H1 (cell line): ENCODE data around the gene AKR1C2. TPM values are rescaled to one million over a fixed set of nuclear protein-coding genes. Genes with fewer than 3 reads are reported as not detected.

Source experiments
- CTCF ChIA-PET: fragments of 300-600 bp; sonication (Branson Sonifier 250); formaldehyde crosslinking; loops from one replicate; lab custom pipeline; 2021; ENCODE audit not compliant: partially characterized antibody; lab: Charles Lee
- POLR2A ChIA-PET: fragments of 300-600 bp; sonication (Branson Sonifier 250); formaldehyde crosslinking; loops from one replicate; lab custom pipeline; 2021; ENCODE audit warnings: inconsistent platforms; ENCODE audit not compliant: partially characterized antibody; lab: Charles Lee
- DNase-seq, 2 experiments: peaks; one replicate each; pipeline versions ENCODE4 v3.0.0 to v3.0.0-alpha.2; 2010 to 2022; ENCODE audit warnings: low spot score in 2 of 2, low read depth in 1 of 2, mixed read lengths in 1 of 2
- FAIRE-seq: peaks from 2 replicates; lab custom pipeline; 2011; peaks lifted over from hg19 to GRCh38; lab: Jason Lieb, UNC
- H2AFZ ChIP-seq: 2 replicates; pipeline ENCODE4 v1.8.1; 2012; ENCODE audit warnings: low read length, inconsistent platforms
- H2AK5ac ChIP-seq: 2 replicates; pipeline ENCODE4 v1.6.1; 2013; ENCODE audit warnings: low read depth, low read length
- H2BK120ac ChIP-seq: replicated peaks from 2 replicates; pipeline ENCODE3; 2013; ENCODE audit warnings: low read depth, low read length, inconsistent platforms
- H2BK12ac ChIP-seq: 2 replicates; pipeline ENCODE4 v1.6.1; 2013; ENCODE audit warnings: low read depth, low read length
- H2BK15ac ChIP-seq: 2 replicates; pipeline ENCODE4 v1.6.1; 2013; ENCODE audit warnings: low read length
- H2BK20ac ChIP-seq: 2 replicates; pipeline ENCODE4 v1.6.1; 2013; ENCODE audit warnings: low read length
- H2BK5ac ChIP-seq: 2 replicates; pipeline ENCODE4 v1.6.1; 2013; ENCODE audit warnings: low read depth, low read length
- H3K14ac ChIP-seq: 2 replicates; pipeline ENCODE4 v1.6.1; 2013; ENCODE audit warnings: inconsistent platforms; ENCODE audit not compliant: insufficient read length
- H3K18ac ChIP-seq: 2 replicates; pipeline ENCODE4 v1.6.1; 2013; ENCODE audit warnings: low read length; ENCODE audit errors: extremely low read depth
- H3K23ac ChIP-seq: 2 replicates; pipeline ENCODE4 v1.6.1; 2013; ENCODE audit warnings: inconsistent platforms; ENCODE audit not compliant: insufficient read length
- H3K23me2 ChIP-seq: 2 replicates; pipeline ENCODE4 v1.6.1; 2013; ENCODE audit warnings: low read depth, low read length
- H3K27ac ChIP-seq: 2 replicates; pipeline ENCODE4 v1.6.1; 2011; ENCODE audit warnings: low read depth, low read length, inconsistent platforms
- H3K27me3 ChIP-seq, 4 experiments: replicated peaks in 1 of 4; 1 replicate in 1 of 4; 2 replicates in 3 of 4; pipeline versions ENCODE4 v1.6.1 to v1.8.1; 2011 to 2013; ENCODE audit warnings: low read length in 3 of 4, mild to moderate bottlenecking in 3 of 4, inconsistent platforms in 2 of 4, mixed read lengths in 2 of 4, moderate library complexity in 1 of 4; ENCODE audit not compliant: control insufficient read depth in 3 of 4, insufficient read depth in 3 of 4; ENCODE audit errors: extremely low read depth in 1 of 4
- H3K36me3 ChIP-seq, 4 experiments: 2 replicates each; pipeline versions ENCODE4 v1.6.1 to v1.8.1; 2011 to 2013; ENCODE audit warnings: mild to moderate bottlenecking in 4 of 4, low read length in 3 of 4, moderate library complexity in 2 of 4, control low read depth in 1 of 4, inconsistent platforms in 1 of 4; ENCODE audit not compliant: insufficient read depth in 4 of 4, control insufficient read depth in 2 of 4
- H3K4ac ChIP-seq: replicated peaks from 2 replicates; pipeline ENCODE3; 2013; ENCODE audit warnings: low read length, low read depth, mixed read lengths, inconsistent platforms; ENCODE audit not compliant: insufficient read length
- H3K4me1 ChIP-seq, 4 experiments: replicated peaks in 1 of 4; 1 replicate in 1 of 4; 2 replicates in 3 of 4; pipeline versions ENCODE4 v1.6.1 to v1.8.1; 2011 to 2013; ENCODE audit warnings: low read length in 3 of 4, inconsistent platforms in 2 of 4, mixed read lengths in 1 of 4; ENCODE audit not compliant: insufficient read depth in 4 of 4, control insufficient read depth in 3 of 4
- H3K4me2 ChIP-seq, 2 experiments: 2 replicates each; pipeline versions ENCODE4 v1.6.1 to v1.8.1; 2011 to 2013; ENCODE audit warnings: low read depth in 2 of 2, low read length in 2 of 2, control low read depth in 1 of 2, inconsistent platforms in 1 of 2, mild to moderate bottlenecking in 1 of 2; ENCODE audit not compliant: insufficient read depth in 1 of 2
- H3K4me3 ChIP-seq, 4 experiments: fragments of 200-600, 300-600 bp in 1 of 4; sonication (generic), shearing (Covaris generic), sonication (Bioruptor Twin) in 1 of 4; 2 replicates each; pipeline versions ENCODE4 v1.5.1 to v1.8.1; 2011 to 2016; ENCODE audit warnings: low read length in 4 of 4, low read depth in 3 of 4, control low read depth in 2 of 4, inconsistent platforms in 2 of 4, mild to moderate bottlenecking in 2 of 4, mixed read lengths in 1 of 4, moderate library complexity in 1 of 4; ENCODE audit not compliant: insufficient read depth in 2 of 4; ENCODE audit errors: extremely low read depth in 1 of 4
- H3K56ac ChIP-seq: replicated peaks from 2 replicates; pipeline ENCODE3; 2013; ENCODE audit warnings: low read depth, mild to moderate bottlenecking, mixed read lengths, low read length, inconsistent platforms; ENCODE audit not compliant: insufficient read length
- H3K79me1 ChIP-seq: 2 replicates; pipeline ENCODE4 v1.6.1; 2013; ENCODE audit warnings: low read depth, low read length, control low read depth
- H3K79me2 ChIP-seq, 2 experiments: 2 replicates each; pipeline versions ENCODE4 v1.6.1 to v1.8.1; 2012 to 2013; ENCODE audit warnings: low read length in 2 of 2, mild to moderate bottlenecking in 2 of 2, inconsistent platforms in 1 of 2; ENCODE audit not compliant: insufficient read depth in 2 of 2, control insufficient read depth in 1 of 2
- H3K9ac ChIP-seq, 4 experiments: replicated peaks in 1 of 4; 1 replicate in 1 of 4; 2 replicates in 3 of 4; pipeline versions ENCODE4 v1.6.1 to v1.8.1; 2011 to 2013; ENCODE audit warnings: low read depth in 3 of 4, low read length in 3 of 4, control low read depth in 2 of 4, mild to moderate bottlenecking in 2 of 4, moderate library complexity in 2 of 4, inconsistent platforms in 1 of 4; ENCODE audit errors: extremely low read depth in 1 of 4
- H3K9me3 ChIP-seq, 2 experiments: 2 replicates each; pipeline versions ENCODE4 v1.6.1 to v1.8.1; 2012 to 2013; ENCODE audit warnings: mild to moderate bottlenecking in 2 of 2, moderate library complexity in 2 of 2, control low read depth in 1 of 2, inconsistent platforms in 1 of 2, low read depth in 1 of 2, low read length in 1 of 2, mixed read lengths in 1 of 2; ENCODE audit not compliant: insufficient read depth in 2 of 2
- H4K20me1 ChIP-seq, 2 experiments: replicated peaks in 1 of 2; 2 replicates each; pipeline versions ENCODE3 to v1.8.1; 2011 to 2013; ENCODE audit warnings: inconsistent platforms in 2 of 2, low read length in 2 of 2, mild to moderate bottlenecking in 1 of 2; ENCODE audit not compliant: insufficient read depth in 2 of 2, control insufficient read depth in 1 of 2
- H4K5ac ChIP-seq: 2 replicates; pipeline ENCODE4 v1.6.1; 2013; ENCODE audit warnings: low read length, low read depth, mixed read lengths, inconsistent platforms; ENCODE audit not compliant: insufficient read length
- H4K8ac ChIP-seq: 2 replicates; pipeline ENCODE4 v1.8.0; 2013; ENCODE audit warnings: mild to moderate bottlenecking, moderate library complexity, low read length, inconsistent platforms; ENCODE audit not compliant: insufficient read depth; ENCODE audit errors: extremely low read depth
- H4K91ac ChIP-seq: replicated peaks from 2 replicates; pipeline ENCODE3; 2013; ENCODE audit warnings: low read length, mixed read lengths, inconsistent platforms; ENCODE audit not compliant: insufficient read length
- ASH2L ChIP-seq: fragments of 200-600, 300-600 bp; sonication (generic); IDR thresholded peaks from one replicate; pipeline ENCODE4 v1.7.1; 2017; ENCODE audit warnings: low read length
- BRCA1 ChIP-seq: IDR thresholded peaks from 2 replicates; pipeline ENCODE4 v1.6.1; 2012; ENCODE audit warnings: low read depth, low read length, improper control_type of control experiment
- CEBPB ChIP-seq: IDR thresholded peaks from 2 replicates; pipeline ENCODE4 v1.6.1; 2012; ENCODE audit warnings: low read depth, low read length
- EZH2 ChIP-seq: fragments of 200-600 bp; sonication (generic); IDR thresholded peaks from 2 replicates; pipeline ENCODE4 v1.7.1; 2012; ENCODE audit warnings: low read depth, mild to moderate bottlenecking, moderate library complexity, low read length, inconsistent platforms; ENCODE audit not compliant: severe bottlenecking
- FOSL1 ChIP-seq: IDR thresholded peaks from 2 replicates; pipeline ENCODE4 v1.6.1; 2011; ENCODE audit warnings: mild to moderate bottlenecking, low read depth, low read length, moderate library complexity; ENCODE audit not compliant: insufficient read depth
- KDM5A ChIP-seq: fragments of 200-600 bp; IDR thresholded peaks from 2 replicates; pipeline ENCODE4 v1.7.1; 2012; ENCODE audit warnings: mild to moderate bottlenecking, low read length, inconsistent platforms, mixed read lengths
- PHF8 ChIP-seq: fragments of 200-600 bp; sonication (generic); conservative IDR thresholded peaks from 2 replicates; pipeline ENCODE4 v1.7.1; 2012; ENCODE audit warnings: low read depth, mild to moderate bottlenecking, inconsistent platforms, low read length, moderate library complexity
- RBBP5 ChIP-seq: IDR thresholded peaks from 2 replicates; pipeline ENCODE4 v1.7.1; 2012; ENCODE audit warnings: low read depth, mild to moderate bottlenecking, inconsistent platforms, low read length, moderate library complexity, borderline replicate concordance
- RNF2 ChIP-seq: fragments of 200-900, 300-1000 bp; sonication (generic); IDR thresholded peaks from 2 replicates; pipeline ENCODE4 v1.7.1; 2016; ENCODE audit warnings: borderline replicate concordance, low read depth, mild to moderate bottlenecking, antibody characterized with exemption, low read length; ENCODE audit not compliant: poor library complexity, severe bottlenecking; ENCODE audit errors: missing control alignments
- SIX5 ChIP-seq: IDR thresholded peaks from 2 replicates; pipeline ENCODE4 v1.6.1; 2011; ENCODE audit warnings: mild to moderate bottlenecking, low read depth, low read length
- TAF1 ChIP-seq: IDR thresholded peaks from 2 replicates; pipeline ENCODE4 v1.6.1; 2011; ENCODE audit warnings: mild to moderate bottlenecking, low read depth, low read length
- TAF7 ChIP-seq: optimal IDR thresholded peaks from 2 replicates; pipeline ENCODE3; 2011; ENCODE audit warnings: low read depth, mild to moderate bottlenecking, inconsistent platforms, low read length, moderate library complexity, borderline replicate concordance
- polyA plus RNA-seq, 7 experiments: library from polyadenylated mRNA; depleted of rRNA in 3 of 7; stranded (reverse) in 5 of 7; unstranded in 2 of 7; fragments of >200 nt in 5 of 7; fragments of 200-250 nt in 2 of 7; gene quantifications; 1 replicate in 5 of 7; 2 replicates in 1 of 7; 4 replicates in 1 of 7; pipeline versions ENCODE4 v1.2.1 to v1.2.3, GENCODE V29; 2011 to 2013; ENCODE audit warnings: missing spikeins in 2 of 7, mixed read lengths in 2 of 7
- total RNA-seq: library from RNA; stranded (reverse); fragmentation: NEBNext Ultra II Directional; extraction: Animal tissue kit (Norgen Biotek cat#: 25700); gene quantifications from 2 replicates; pipeline ENCODE4 v1.2.1, GENCODE V29; 2021

AKR1C2 gene
- total and polyA plus RNA-seq, 2 of the 8 experiments (the other 6 are each of a cell fraction or from before 2014, with no cell fraction given), result 0.77 to 1.2 TPM

- ChIA-PET CTCF (no interaction called here), POLR2A (no interaction called here)
- H3K79me2 ChIP-seq, result no peaks in the 10 kb centered on the region
- H3K27me3 ChIP-seq, result no peaks in the 10 kb centered on the region; a peak in 1 of 7 replicates
- H2BK120ac ChIP-seq, result no peak overlapping the region
- no peak overlapping the region for H3K27ac ChIP-seq
- FAIRE-seq, result no peak
- H3K14ac ChIP-seq, result no peak overlapping the region
- 0 out of 7 replicates have a peak, but pooled peaks cover 0 to 1% (median 0%) of the 10 kb centered on the region in 4 experiments for H3K4me1 ChIP-seq
- no peak overlapping the region for H2AK5ac ChIP-seq
- H3K79me1 ChIP-seq, result no peaks in the 10 kb centered on the region
- no peak overlapping the region for H2BK12ac ChIP-seq
- no peak overlapping the region for H3K9ac ChIP-seq
- no peak overlapping the region for H2AFZ ChIP-seq
- H3K36me3 ChIP-seq, result no peaks in the 10 kb centered on the region
- H4K5ac ChIP-seq, result no peak overlapping the region
- no peak overlapping the region for H2BK5ac ChIP-seq
- DNase-seq, result no peak
- H3K23me2 ChIP-seq, result no peaks in the 10 kb centered on the region
- no peak overlapping the region for H4K8ac ChIP-seq
- no peak overlapping the region for H3K23ac ChIP-seq
- H4K91ac ChIP-seq, result no peak overlapping the region
- no peak overlapping the region for H3K4ac ChIP-seq
- no peak overlapping the region for H3K18ac ChIP-seq
- no peak overlapping the region for H3K4me3 ChIP-seq
- no peaks in the 10 kb centered on the region for H3K9me3 ChIP-seq
- H3K4me2 ChIP-seq, result no peak overlapping the region
- no peaks in the 10 kb centered on the region for H4K20me1 ChIP-seq
- H2BK20ac ChIP-seq, result no peak overlapping the region
- TF ChIP-seq CEBPB (no peak), FOSL1 (no peak), PHF8 (no peak), RNF2 (no peak), KDM5A (no peak), TAF7 (no peak), RBBP5 (no peak), ASH2L (no peak), SIX5 (no peak), EZH2 (no peak), BRCA1 (no peak), TAF1 (no peak)
- no peak overlapping the region for H2BK15ac ChIP-seq
- no peak overlapping the region for H3K56ac ChIP-seq
Observed at GRCh38 chr10:4953405-4953804, 50.3 kb downstream of the AKR1C2 start.
